PC-9 (cell line): ENCODE measurements around the gene PLEKHH3.

Source experiments
- CTCF ChIP-seq: fragments of 200-600 bp; sonication (generic); conservative IDR thresholded peaks from 2 replicates; pipeline ENCODE4 v1.6.1; 2017; ENCODE audit warnings: mixed run types, antibody characterized with exemption, mild to moderate bottlenecking, moderate library complexity
- EZH2 ChIP-seq: fragments of 200-600 bp; sonication (generic); IDR thresholded peaks from 2 replicates; pipeline ENCODE4 v1.8.0; 2017; ENCODE audit warnings: antibody characterized with exemption, low read depth

GRCh38 chr17:42659079-42659931, 17.5 kb downstream of the PLEKHH3 start, which contains the start of gene TUBG2:
- TF ChIP-seq CTCF (no peak), EZH2 (no peak)
